AG10803 (cell line): Measurements from ENCODE around the gene ANKRD33B.

Experiments
- DNase-seq: peaks from one replicate; pipeline ENCODE4 v3.0.0; 2010; ENCODE audit warnings: low read depth
- H3K4me3 ChIP-seq: 2 replicates; pipeline ENCODE4 v1.5.1; 2011; ENCODE audit warnings: mild to moderate bottlenecking, low read length, control low read depth
- CTCF ChIP-seq: conservative IDR thresholded peaks from 2 replicates; pipeline ENCODE4 v1.5.1; 2011; ENCODE audit warnings: mild to moderate bottlenecking, low read length, control low read depth, inconsistent platforms

ANKRD33B gene

GRCh38 chr5:10585518-10585915, 21.6 kb downstream of the ANKRD33B start:
- no peak overlapping the region for H3K4me3 ChIP-seq
- TF ChIP-seq CTCF = no peak
- no peak for DNase-seq

- DNase-seq = no peak
Measured at GRCh38 chr5:10586008-10586407, 22.1 kb downstream of the ANKRD33B start.

GRCh38 chr5:10586555-10586954, 22.7 kb downstream of the ANKRD33B start:
- no peak for DNase-seq
- no peak for TF ChIP-seq CTCF

More at GRCh38 chr5:10586008-10586407, 22.1 kb downstream of the ANKRD33B start:
- no peak for TF ChIP-seq CTCF
- no peak overlapping the region for H3K4me3 ChIP-seq

GRCh38 chr5:10588109-10588775, 24.4 kb downstream of the ANKRD33B start:
- no peak overlapping the region for H3K4me3 ChIP-seq
- no peak for DNase-seq
- no peak for TF ChIP-seq CTCF

More at GRCh38 chr5:10586555-10586954, 22.7 kb downstream of the ANKRD33B start:
- H3K4me3 ChIP-seq = no peak overlapping the region

- H3K4me3 ChIP-seq = no peak overlapping the region
- no peak for TF ChIP-seq CTCF
- no peak for DNase-seq
Measured at GRCh38 chr5:10588779-10589447, 25.0 kb downstream of the ANKRD33B start.

GRCh38 chr5:10590226-10590999, 26.5 kb downstream of the ANKRD33B start:
- DNase-seq = no peak
- TF ChIP-seq CTCF = no peak
- H3K4me3 ChIP-seq = no peak overlapping the region

- H3K4me3 ChIP-seq = no peak overlapping the region
- DNase-seq = no peak
- TF ChIP-seq CTCF = no peak
Measured at GRCh38 chr5:10591159-10591558, 27.3 kb downstream of the ANKRD33B start.
